HK-2 (cell line): ENCODE measurements around the gene OR13C9.
"Not testable (repeated sequence)": the region's sequence is repeated elsewhere in the genome, so short reads cannot be mapped to it uniquely, and the experiment has no call there.

Experiments used
- DNase-seq: peaks from one replicate; pipeline ENCODE4 v3.0.0-alpha.2; 2018; ENCODE audit not compliant: unreplicated experiment

OR13C9 gene

GRCh38 chr9:104618104-104618503 is at the start of gene OR13C9:
Gene OR13C9 (minus strand): TSS chr9:104618204. CDS start chr9:104618204, 0 bp downstream.
- DNase-seq = no peak

GRCh38 chr9:104658496-104659195 is 40.6 kb upstream of the OR13C9 start:
- no peak for DNase-seq

- no peak for DNase-seq
These were observed 17.5 kb upstream of the OR13C9 start for GRCh38 chr9:104635456-104635855.

- DNase-seq = no peak
These were observed 16.0 kb upstream of the OR13C9 start for GRCh38 chr9:104633976-104634520.

GRCh38 chr9:104625964-104626363 is 8.0 kb upstream of the OR13C9 start:
- DNase-seq = not testable (repeated sequence)

GRCh38 chr9:104617418-104617817 is 586 bp downstream of the OR13C9 start:
- DNase-seq = no peak

GRCh38 chr9:104611213-104611612 is 6.8 kb downstream of the OR13C9 start:
- no peak for DNase-seq

GRCh38 chr9:104608336-104608735 is 9.7 kb downstream of the OR13C9 start:
- no peak for DNase-seq

GRCh38 chr9:104606152-104606551 is 11.9 kb downstream of the OR13C9 start:
- DNase-seq = no peak

GRCh38 chr9:104605527-104605926 is 12.5 kb downstream of the OR13C9 start, which contains the start of gene OR13C2:
Gene OR13C2 (minus strand): TSS chr9:104605627. CDS start chr9:104605627, 0 bp downstream.
- not testable (repeated sequence) for DNase-seq

- DNase-seq = no peak
These were observed 13.2 kb downstream of the OR13C9 start for GRCh38 chr9:104604801-104605200.

- DNase-seq = not testable (repeated sequence)
These were observed 18.7 kb downstream of the OR13C9 start, which contains the start of gene OR13C5 for GRCh38 chr9:104599313-104599712. Gene OR13C5 (minus strand): TSS chr9:104599413. CDS start chr9:104599413, 0 bp downstream.

GRCh38 chr9:104598749-104599148 is 19.3 kb downstream of the OR13C9 start:
- DNase-seq = not testable (repeated sequence)

- DNase-seq = no peak
These were observed 28.4 kb downstream of the OR13C9 start for GRCh38 chr9:104589626-104590025.

GRCh38 chr9:104586496-104587180 is 31.4 kb downstream of the OR13C9 start:
- DNase-seq = no peak

GRCh38 chr9:104580562-104580961 is 37.4 kb downstream of the OR13C9 start:
- DNase-seq = no peak

- DNase-seq = no peak
These were observed 40.7 kb downstream of the OR13C9 start for GRCh38 chr9:104577263-104577662.

- no peak for DNase-seq
These were observed 42.5 kb downstream of the OR13C9 start for GRCh38 chr9:104575456-104575855.

- no peak for DNase-seq
These were observed 45.4 kb downstream of the OR13C9 start for GRCh38 chr9:104572612-104573011.

- DNase-seq = no peak
These were observed 49.1 kb downstream of the OR13C9 start, which contains the start of gene OR13C8 for GRCh38 chr9:104568868-104569267. Gene OR13C8 (plus strand): TSS chr9:104569168. CDS start chr9:104569168, 0 bp downstream.
